ENCODE measurements around the gene GNAI1.

The GNAI1 gene

DNA sequence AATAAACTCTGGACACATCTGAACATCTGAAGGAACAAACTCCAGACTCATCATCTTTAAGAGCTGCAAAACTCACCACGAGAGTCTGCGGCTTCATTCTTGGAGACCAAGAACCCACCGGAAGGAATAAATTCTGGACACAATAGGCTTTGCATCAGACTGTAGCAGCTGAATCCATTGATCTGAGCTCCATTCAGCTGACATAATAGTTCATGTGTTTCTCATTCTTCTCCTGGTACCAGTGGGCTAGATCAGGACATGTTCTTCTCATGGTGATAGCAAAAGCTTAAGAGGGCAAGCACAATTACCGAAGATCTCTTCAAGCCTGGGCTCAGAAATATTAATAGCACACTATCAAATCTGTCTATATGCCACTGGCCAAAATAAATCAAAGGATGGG is 20.5 kb upstream of the GNAI1 start:
- no peaks in the 10 kb centered on the region for H3K36me3 Mint-ChIP-seq (ENCODE audit: low read depth)
- no peak overlapping the region for H3K27ac Mint-ChIP-seq
- H3K4me3 Mint-ChIP-seq: no peak overlapping the region
- no peaks in the 10 kb centered on the region for H3K9me3 Mint-ChIP-seq
- no peak for DNase-seq
- H3K27me3 Mint-ChIP-seq: peaks cover 5% of the 10 kb centered on the region
- ATAC-seq: no peak
- H3K4me1 Mint-ChIP-seq: no peaks in the 10 kb centered on the region

DNA sequence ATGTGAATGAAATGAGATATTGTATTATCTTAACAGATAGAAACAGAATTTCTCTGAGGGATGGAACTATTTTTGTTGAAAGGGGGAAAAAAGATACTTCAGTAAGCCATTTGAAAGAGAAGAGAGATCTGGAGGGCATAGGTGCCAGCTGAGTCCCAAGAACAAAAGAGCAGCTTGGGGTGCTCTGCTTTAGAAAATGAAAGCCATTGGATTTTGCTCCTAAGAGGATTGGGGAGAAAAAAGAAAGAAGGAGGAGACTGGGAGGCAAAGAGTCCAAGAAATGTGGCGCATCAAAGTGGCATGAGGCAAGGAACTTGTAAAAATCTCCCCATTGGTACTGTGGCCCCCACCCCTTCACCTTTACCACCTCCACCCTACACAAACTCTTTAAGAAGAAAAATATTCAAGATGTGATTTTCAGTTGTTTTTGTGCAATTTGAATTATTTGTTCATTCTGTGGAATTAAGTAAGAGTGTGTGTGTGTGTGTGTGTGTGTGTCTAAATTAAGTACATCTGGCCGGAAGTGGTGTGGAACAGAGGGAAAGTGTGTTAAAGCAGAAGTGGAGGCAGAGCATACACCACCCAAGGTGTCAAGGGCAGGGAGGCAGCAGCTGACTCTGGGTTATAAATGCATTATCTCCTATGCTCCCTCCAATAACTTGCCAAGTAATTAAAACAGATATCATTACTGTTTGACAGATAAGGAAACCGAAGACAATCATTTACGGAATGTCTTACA is 9.9 kb upstream of the GNAI1 start:
- Mint-ChIP-seq H3K27me3 (peaks cover 14% of the 10 kb centered on the region), H3K27ac (no peak overlapping the region), H3K9me3 (no peaks in the 10 kb centered on the region), H3K36me3 (ENCODE audit: low read depth) (no peaks in the 10 kb centered on the region), H3K4me3 (no peak overlapping the region), H3K4me1 (peaks cover 2% of the 10 kb centered on the region)
- DNase-seq (no peak), ATAC-seq (no peak)

DNA sequence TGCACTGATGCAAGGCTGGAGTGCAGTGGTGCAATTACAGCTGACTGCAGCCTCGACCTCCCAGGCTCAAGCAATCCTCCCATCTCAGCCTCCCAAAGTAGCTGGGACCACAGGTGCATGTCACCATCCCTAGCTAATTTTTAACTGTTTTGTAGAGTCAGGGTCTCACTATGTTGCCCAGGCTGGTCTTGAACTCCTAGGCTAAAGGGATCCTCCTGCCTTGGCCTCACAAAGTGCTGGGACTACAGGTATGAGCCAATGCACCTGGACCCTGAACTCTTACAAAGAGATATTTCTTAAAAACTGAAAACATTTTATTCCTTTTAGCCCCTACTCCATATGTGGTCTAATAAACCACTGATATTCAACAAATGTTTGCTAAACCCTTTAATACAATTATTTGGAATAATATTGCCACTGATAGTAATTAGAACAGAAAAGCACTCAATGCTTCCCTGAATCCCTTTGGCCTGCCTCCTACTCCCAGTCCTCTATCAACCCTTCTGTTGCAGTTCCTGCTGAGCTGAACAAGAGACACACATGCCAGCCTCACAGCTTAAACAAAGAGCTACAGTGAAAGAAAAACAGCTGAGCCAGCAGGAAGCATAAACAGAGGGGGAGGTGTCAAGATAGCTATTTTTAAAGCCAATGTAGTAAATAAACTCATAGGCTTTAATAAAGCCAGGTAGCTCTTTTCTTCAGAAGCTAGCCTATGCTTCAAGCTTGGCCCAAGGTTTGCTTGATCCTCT is 7.0 kb upstream of the GNAI1 start:
- Mint-ChIP-seq H3K27ac (no peak overlapping the region), H3K9me3 (no peaks in the 10 kb centered on the region), H3K27me3 (peaks cover 18% of the 10 kb centered on the region), H3K36me3 (ENCODE audit: low read depth) (no peaks in the 10 kb centered on the region), H3K4me1 (peaks cover 2% of the 10 kb centered on the region), H3K4me3 (no peak overlapping the region)
- DNase-seq: no peak
- no peak for ATAC-seq

DNA sequence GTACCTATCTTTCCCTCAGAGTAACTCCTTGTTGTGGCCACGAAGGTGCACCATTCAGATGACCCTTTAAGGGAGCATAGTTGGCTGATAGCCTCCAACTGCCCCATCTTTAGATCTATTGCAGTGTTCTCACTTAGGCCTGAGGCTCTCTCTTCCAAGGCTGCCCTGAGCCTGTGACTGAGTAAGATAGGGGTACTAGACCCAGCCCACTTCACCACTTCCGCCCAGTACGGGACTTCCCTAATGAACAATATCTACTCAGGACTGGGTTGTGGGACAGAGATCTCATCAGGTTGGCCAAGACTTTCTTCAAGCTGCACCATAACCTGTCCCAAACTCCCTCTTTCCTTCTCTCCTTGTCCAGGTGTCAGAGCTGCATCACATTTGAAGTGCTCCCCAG is 5.7 kb upstream of the GNAI1 start:
- DNase-seq (no peak), ATAC-seq (peak; percentile 40)
- Mint-ChIP-seq H3K4me1 (peaks cover 8% of the 10 kb centered on the region), H3K36me3 (ENCODE audit: low read depth) (no peaks in the 10 kb centered on the region), H3K9me3 (no peaks in the 10 kb centered on the region), H3K27ac (no peak overlapping the region), H3K4me3 (no peak overlapping the region), H3K27me3 (peaks cover 28% of the 10 kb centered on the region)

DNA sequence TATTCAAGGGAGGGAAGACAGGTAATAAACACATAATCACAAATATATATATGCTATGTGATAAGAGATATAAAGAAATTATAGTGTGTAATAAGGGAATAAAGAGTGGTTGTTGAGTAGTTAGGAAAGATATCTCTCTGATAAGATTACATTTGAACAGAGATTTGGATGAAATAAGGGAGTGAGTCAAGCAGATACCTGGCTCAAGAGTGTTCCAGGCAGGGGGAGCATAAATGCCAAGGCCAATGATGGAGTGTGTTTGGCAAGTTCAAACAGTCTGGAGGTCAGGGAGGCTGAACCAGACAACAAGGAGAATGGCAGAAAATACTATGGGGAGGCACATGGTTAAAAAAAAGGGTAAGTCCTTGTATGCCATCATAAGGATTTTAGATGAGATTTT is 4.8 kb upstream of the GNAI1 start:
- Mint-ChIP-seq H3K4me3 (no peak overlapping the region), H3K27ac (no peak overlapping the region), H3K4me1 (peaks cover 12% of the 10 kb centered on the region), H3K9me3 (no peaks in the 10 kb centered on the region), H3K36me3 (ENCODE audit: low read depth) (no peaks in the 10 kb centered on the region), H3K27me3 (peaks cover 32% of the 10 kb centered on the region)
- DNase-seq: no peak
- no peak for ATAC-seq

DNA sequence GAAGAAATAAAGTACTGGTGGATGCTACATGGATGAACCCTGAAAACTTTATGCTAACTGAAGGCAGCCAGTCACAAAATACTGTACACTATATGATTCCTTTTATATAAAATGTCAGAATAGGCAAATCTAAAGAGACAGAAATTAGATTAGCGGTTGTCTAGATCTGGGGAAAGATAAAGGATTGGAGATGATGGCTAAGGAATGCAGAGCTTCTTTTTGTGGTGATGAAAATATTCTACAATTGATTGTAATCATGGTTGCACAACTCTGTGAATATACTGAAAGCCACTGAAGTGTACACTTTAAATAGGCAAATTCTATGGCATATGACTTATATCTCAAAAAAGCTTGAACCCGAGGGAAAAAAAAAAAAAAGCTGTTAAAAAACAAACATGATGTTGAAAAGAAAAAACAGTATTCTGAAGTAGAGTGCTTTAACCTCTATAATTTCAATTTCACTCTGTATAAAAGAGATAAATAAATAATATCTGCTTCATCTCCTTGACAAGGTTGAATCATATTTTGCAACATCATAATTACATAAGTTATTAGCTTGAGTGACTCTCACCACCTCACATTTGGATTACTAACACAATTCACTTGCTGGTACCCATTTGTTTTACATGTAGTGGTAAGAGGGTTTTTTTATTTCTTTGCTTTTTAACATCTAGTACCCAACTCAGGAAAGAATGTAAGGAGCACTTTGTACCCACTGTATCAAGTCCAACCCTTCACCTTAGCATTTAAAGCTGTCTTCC is 2.8 kb upstream of the GNAI1 start:
- Mint-ChIP-seq H3K4me1 (peaks cover 23% of the 10 kb centered on the region), H3K4me3 (no peak overlapping the region), H3K27ac (no peak overlapping the region), H3K9me3 (no peaks in the 10 kb centered on the region), H3K27me3 (peaks cover 30% of the 10 kb centered on the region), H3K36me3 (ENCODE audit: low read depth) (peaks cover 1% of the 10 kb centered on the region)
- no peak for ATAC-seq
- DNase-seq: no peak

DNA sequence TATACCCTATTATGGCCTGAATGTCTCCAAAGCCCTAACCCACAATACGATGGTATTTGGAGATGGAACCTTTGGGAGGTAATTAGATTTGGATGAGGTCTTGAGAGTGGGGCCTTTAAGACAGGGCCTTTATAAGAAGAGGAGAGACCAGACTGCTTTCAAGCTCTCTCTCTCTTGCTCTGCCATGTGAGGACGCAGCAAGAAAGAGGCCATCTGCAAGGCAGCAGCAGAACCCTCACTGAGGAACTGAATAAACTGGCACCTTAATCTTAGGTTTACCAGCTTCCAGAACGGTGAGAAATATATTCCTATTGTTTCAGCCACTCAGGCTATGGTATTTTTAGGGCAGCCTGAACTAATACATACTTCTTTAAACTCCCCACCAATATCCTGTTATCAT is 2.0 kb upstream of the GNAI1 start:
- Mint-ChIP-seq H3K4me1 (peaks cover 26% of the 10 kb centered on the region), H3K27me3 (peaks cover 29% of the 10 kb centered on the region), H3K9me3 (no peaks in the 10 kb centered on the region), H3K36me3 (ENCODE audit: low read depth) (peaks cover 3% of the 10 kb centered on the region), H3K4me3 (no peak overlapping the region), H3K27ac (no peak overlapping the region)
- ATAC-seq (no peak), DNase-seq (no peak)

DNA sequence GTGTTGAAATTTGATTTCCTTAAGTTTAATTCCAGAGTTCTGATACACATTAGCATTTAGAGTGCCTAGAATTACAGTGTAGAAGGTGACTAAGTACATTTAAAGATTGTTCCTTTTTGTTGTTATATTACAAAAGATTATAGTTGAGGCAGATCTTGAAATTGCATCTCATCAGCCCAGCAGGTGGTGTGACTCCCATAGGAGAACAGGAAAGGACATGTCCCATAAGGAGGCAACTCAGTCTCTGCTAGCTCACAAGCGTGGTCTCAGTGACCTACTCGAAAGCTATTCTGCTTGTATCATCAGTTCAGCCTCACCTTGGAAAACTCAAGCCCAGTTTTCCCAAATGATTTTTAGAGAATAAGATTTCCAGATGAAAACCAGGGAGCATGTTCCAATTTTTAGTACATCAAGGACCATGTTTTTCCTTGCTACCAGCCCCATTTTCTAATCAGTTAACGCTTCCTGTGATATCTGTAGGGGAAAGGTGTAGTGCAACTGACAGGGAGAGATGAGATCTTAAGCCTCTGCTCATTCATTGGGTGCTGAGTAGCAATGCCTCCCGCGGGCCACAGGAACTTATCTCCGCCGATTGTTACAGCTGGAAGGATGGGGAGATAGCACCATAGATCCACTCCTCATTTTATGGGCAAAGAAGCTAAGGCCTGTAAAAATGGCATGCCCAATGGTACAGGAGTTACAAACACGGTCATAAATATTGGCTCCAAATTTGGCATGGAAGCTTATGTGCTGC is 1.1 kb upstream of the GNAI1 start:
- ATAC-seq (no peak), DNase-seq (no peak)
- H3K4me3 Mint-ChIP-seq: peak overlapping the region; percentile 63
- H3K9me3 Mint-ChIP-seq: no peaks in the 10 kb centered on the region
- H3K4me1 Mint-ChIP-seq: peaks cover 32% of the 10 kb centered on the region
- peak overlapping the region; percentile 21 for H3K27ac Mint-ChIP-seq
- peaks cover 4% of the 10 kb centered on the region for H3K36me3 Mint-ChIP-seq (ENCODE audit: low read depth)
- peaks cover 33% of the 10 kb centered on the region for H3K27me3 Mint-ChIP-seq

DNA sequence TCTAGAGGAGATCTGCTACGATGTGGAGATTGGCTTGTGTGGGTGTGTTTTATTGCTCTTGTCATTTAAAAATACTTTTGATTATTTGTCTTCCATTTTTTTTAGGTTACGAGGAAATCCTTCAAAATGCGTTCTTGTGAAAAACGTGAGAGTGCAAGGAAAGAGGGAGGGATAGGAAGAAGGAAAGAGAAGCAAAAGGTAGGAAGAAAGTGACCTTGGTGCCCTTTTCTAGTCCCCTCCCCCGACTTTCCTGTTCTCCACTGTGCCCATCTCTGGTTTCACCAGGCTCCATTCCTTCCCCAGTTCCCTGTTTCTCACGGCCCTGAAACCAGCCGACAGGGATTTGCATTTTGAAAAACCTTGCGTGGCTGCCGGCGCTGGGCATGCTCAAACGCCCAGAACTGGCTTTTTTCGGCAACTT is 506 bp upstream of the GNAI1 start:
- peaks cover 39% of the 10 kb centered on the region for H3K27me3 Mint-ChIP-seq
- no peak for ATAC-seq
- peak overlapping the region; percentile 63 for H3K4me3 Mint-ChIP-seq
- H3K27ac Mint-ChIP-seq: peak overlapping the region; percentile 21
- no peak for DNase-seq
- H3K4me1 Mint-ChIP-seq: peaks cover 37% of the 10 kb centered on the region
- no peaks in the 10 kb centered on the region for H3K9me3 Mint-ChIP-seq
- H3K36me3 Mint-ChIP-seq (ENCODE audit: low read depth): peaks cover 4% of the 10 kb centered on the region

DNA sequence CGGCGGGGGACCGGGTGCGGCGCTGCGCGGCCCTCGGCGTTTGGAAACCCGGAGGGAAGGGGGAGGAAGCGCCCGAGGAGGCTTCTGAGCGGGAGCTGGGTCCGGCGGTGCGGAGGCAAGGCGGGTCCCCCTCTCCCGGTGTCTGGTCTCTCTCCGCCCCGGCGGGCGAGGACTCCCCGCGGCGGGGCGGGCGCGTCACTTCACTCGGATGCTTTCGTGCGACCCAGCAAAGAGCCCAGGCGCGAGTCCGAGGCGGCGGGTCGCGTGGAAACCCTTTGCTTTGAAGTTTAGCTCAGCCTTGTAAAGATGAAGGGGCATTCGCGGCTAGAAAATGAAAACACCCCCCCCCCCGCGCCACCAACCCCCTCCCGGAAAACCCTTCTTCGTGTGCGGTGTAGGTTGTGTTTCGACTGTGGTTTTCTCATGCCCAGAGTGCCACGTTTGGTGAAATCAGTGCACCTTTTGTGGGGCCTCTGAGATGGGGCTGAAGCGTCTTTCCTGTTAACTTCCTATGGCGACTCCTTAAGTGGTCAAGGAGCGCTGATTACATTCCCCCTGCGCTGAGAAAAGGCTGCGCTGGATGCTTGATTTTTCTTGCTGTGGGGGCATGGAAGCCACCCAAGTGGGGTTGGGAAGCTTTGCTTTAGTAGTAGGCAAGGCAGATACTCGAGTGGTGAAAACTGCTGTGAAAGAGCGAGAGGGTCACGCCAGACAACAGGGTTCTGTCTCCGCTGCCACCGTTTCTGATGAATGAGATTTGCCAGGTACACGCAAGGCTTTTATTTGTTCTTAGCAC is 876 bp downstream of the GNAI1 start:
- Mint-ChIP-seq H3K27me3 (peaks cover 50% of the 10 kb centered on the region), H3K9me3 (no peaks in the 10 kb centered on the region), H3K36me3 (ENCODE audit: low read depth) (peaks cover 4% of the 10 kb centered on the region), H3K4me3 (peak overlapping the region; percentile 66), H3K4me1 (peaks cover 38% of the 10 kb centered on the region), H3K27ac (peak overlapping the region; percentile 37)
- ATAC-seq (peak; percentile 18), DNase-seq (peak; percentile 42)

DNA sequence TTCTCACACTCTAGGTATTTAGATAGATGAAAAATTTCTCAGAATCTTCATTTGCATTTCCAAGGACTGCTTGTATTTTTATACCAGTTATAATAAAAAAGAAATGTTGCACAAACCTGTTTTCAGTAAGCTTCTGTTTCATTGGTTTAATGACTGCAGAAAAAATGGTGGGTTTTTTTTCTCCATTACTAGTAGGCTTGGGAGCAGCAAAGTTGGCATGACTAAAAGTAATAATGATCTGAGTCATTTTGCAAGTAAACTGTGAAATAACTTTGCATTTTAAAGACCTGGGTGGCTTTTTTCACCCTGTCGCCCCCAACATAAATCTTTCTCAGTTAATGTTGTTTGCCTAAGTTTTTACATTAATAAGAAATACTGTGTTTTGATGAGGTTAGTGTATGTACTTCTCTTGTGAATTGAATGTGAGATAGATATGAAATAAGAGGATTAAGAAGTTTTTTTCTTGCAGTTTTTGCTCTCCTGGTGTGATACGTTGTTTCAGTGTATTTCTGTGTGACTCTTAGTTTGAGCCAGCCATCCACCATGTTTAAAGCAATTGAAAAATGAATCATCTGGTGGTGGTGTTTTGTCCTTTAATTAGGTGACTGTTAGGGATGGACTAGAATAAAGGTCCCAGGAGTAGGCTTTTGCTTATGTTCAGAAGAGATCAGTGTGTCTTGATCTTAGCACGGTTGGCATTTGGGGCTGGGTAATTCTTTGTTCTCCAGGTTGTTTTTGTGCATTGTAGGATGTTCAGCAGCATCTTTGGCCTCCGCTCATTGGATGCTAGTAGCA is 1.8 kb downstream of the GNAI1 start:
- Mint-ChIP-seq H3K4me1 (peaks cover 38% of the 10 kb centered on the region), H3K27me3 (peaks cover 54% of the 10 kb centered on the region), H3K9me3 (no peaks in the 10 kb centered on the region), H3K36me3 (ENCODE audit: low read depth) (peaks cover 4% of the 10 kb centered on the region), H3K4me3 (peak overlapping the region; percentile 66), H3K27ac (peak overlapping the region; percentile 80)
- DNase-seq: no peak
- ATAC-seq: peak; percentile 69

DNA sequence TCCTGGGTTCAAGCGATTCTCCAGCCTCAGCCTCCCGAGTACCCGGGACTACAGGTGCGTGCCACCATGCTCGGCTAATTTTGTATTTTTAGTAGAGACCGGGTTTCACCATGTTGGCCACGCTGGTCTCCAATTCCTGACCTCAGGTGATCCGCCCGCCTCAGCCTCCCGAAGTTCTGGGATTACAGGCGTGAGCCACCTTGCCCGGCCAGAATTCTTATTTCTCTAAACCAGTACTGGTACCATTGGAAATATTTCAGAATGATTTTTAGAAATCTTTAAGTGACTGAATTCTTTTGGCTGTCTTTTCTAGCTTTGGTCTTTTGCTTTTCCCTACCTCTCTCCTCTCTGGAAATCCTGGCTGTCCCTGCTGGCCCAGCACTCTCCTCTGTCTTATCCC is 2.8 kb downstream of the GNAI1 start:
- Mint-ChIP-seq H3K27me3 (peaks cover 56% of the 10 kb centered on the region), H3K27ac (no peak overlapping the region), H3K9me3 (no peaks in the 10 kb centered on the region), H3K36me3 (ENCODE audit: low read depth) (peaks cover 4% of the 10 kb centered on the region), H3K4me3 (peak overlapping the region; percentile 29), H3K4me1 (peaks cover 38% of the 10 kb centered on the region)
- ATAC-seq: no peak
- no peak for DNase-seq

DNA sequence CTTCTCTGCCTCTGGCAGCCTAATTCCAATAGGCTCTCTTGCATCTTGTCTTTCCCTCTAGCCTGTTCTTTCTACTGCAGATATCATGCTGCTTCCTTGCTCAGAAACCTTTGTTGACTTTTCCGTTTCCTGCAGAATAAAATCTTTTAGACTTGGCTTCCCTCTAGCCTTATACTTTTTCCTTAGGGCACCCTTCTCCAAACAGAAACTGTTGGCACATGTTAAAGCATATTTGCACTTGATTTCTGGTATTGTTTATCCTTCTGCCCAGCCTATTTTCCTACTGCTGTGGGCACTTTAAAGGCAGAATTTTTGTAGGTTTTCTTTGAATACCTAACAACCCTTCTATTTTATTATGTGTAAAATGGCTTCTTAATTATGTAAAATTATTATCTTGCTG is 4.6 kb downstream of the GNAI1 start:
- Mint-ChIP-seq H3K27me3 (peaks cover 50% of the 10 kb centered on the region), H3K4me3 (no peak overlapping the region), H3K27ac (no peak overlapping the region), H3K36me3 (ENCODE audit: low read depth) (peaks cover 4% of the 10 kb centered on the region), H3K9me3 (no peaks in the 10 kb centered on the region), H3K4me1 (peaks cover 29% of the 10 kb centered on the region)
- DNase-seq (no peak), ATAC-seq (no peak)
